GM12878 (cell line): Measurements from ENCODE around the gene XDH.

Source experiments
- ESRRA ChIP-seq: IDR thresholded peaks from 2 replicates; pipeline ENCODE4 v1.6.1; 2012; ENCODE audit warnings: mild to moderate bottlenecking, low read length, improper control_type of control experiment
- HDGF ChIP-seq: fragments of 450-650 bp; IDR thresholded peaks from 2 replicates; pipeline ENCODE4 v1.6.1; 2016; ENCODE audit warnings: antibody characterized with exemption
- NFYA ChIP-seq: IDR thresholded peaks from 2 replicates; pipeline ENCODE4 v1.6.1; 2011; ENCODE audit warnings: low read depth, mild to moderate bottlenecking, low read length, improper control_type of control experiment, borderline replicate concordance
- NR2C1 ChIP-seq: fragments of 450-650 bp; IDR thresholded peaks from 2 replicates; pipeline ENCODE4 v1.6.1; 2017; ENCODE audit warnings: antibody characterized with exemption, mild to moderate bottlenecking, moderate library complexity
- POLR2A ChIP-seq: IDR thresholded peaks from 2 replicates; pipeline ENCODE4 v1.6.1; 2011; ENCODE audit warnings: low read depth, mild to moderate bottlenecking, low read length
- SIX5 ChIP-seq: IDR thresholded peaks from 2 replicates; pipeline ENCODE4 v1.6.1; 2011; ENCODE audit warnings: mild to moderate bottlenecking, low read depth, low read length, moderate library complexity; ENCODE audit not compliant: severe bottlenecking
- SMC3 ChIP-seq: IDR thresholded peaks from 2 replicates; pipeline ENCODE4 v1.6.1; 2011; ENCODE audit warnings: low read length, improper control_type of control experiment, borderline replicate concordance
- TF ChIP-seq, protein P1 (sequence below): IDR thresholded peaks from 2 replicates; pipeline ENCODE4 v1.6.1; 2011; ENCODE audit warnings: low read depth, low read length, improper control_type of control experiment, borderline replicate concordance
- TF ChIP-seq, protein P2 (sequence below), 3 experiments: IDR thresholded peaks in 2 of 3; conservative IDR thresholded peaks in 1 of 3; 2 replicates each; pipeline ENCODE4 v1.5.1; 2011; ENCODE audit warnings: low read depth in 3 of 3, low read length in 3 of 3, mild to moderate bottlenecking in 3 of 3, control low read depth in 2 of 3, moderate library complexity in 2 of 3, inconsistent platforms in 1 of 3, mixed read lengths in 1 of 3; ENCODE audit not compliant: control insufficient read depth in 2 of 3, insufficient read depth in 1 of 3; ENCODE audit errors: extremely low read depth in 1 of 3

DNA sequence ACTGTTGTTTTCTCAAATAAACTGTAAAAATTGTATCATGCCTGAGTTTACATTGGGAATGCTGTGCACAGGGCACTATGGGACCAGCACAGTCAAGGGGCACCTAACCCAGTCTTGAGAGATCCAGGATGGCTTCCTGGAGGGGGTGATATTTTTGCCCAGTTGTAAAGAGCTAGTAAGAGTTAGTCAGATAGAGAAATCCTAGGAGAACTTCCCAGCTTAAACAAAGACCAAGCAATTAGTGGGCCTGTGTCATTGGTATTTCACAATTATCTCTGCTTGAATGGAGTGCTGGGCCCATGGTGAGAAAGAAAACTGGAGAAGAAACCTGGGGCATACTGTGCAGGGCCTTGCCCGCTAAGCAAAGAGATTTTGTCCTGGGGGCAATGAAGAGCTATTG lies 12.2 kb downstream of the XDH start:
- TF ChIP-seq, protein P1, sequence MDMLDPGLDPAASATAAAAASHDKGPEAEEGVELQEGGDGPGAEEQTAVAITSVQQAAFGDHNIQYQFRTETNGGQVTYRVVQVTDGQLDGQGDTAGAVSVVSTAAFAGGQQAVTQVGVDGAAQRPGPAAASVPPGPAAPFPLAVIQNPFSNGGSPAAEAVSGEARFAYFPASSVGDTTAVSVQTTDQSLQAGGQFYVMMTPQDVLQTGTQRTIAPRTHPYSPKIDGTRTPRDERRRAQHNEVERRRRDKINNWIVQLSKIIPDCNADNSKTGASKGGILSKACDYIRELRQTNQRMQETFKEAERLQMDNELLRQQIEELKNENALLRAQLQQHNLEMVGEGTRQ: no peak
- TF ChIP-seq, protein P2, sequence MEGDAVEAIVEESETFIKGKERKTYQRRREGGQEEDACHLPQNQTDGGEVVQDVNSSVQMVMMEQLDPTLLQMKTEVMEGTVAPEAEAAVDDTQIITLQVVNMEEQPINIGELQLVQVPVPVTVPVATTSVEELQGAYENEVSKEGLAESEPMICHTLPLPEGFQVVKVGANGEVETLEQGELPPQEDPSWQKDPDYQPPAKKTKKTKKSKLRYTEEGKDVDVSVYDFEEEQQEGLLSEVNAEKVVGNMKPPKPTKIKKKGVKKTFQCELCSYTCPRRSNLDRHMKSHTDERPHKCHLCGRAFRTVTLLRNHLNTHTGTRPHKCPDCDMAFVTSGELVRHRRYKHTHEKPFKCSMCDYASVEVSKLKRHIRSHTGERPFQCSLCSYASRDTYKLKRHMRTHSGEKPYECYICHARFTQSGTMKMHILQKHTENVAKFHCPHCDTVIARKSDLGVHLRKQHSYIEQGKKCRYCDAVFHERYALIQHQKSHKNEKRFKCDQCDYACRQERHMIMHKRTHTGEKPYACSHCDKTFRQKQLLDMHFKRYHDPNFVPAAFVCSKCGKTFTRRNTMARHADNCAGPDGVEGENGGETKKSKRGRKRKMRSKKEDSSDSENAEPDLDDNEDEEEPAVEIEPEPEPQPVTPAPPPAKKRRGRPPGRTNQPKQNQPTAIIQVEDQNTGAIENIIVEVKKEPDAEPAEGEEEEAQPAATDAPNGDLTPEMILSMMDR (IDR thresholded peaks at IDR 0.05 in 2 of 3, conservative IDR thresholded peaks at IDR 0.05 in 1 of 3; ENCODE audit: control insufficient read depth in 2 of 3, extremely low read depth in 1 of 3, insufficient read depth in 1 of 3, low read depth in 3 of 3, low read length in 3 of 3): no peak
- TF ChIP-seq SMC3 (no peak), HDGF (no peak), NR2C1 (no peak), ESRRA (no peak), NFYA (no peak), SIX5 (no peak), POLR2A (no peak)
